ENCODE data around the gene NXPH3. TPM values are rescaled to one million over a fixed set of nuclear protein-coding genes. Genes with fewer than 3 reads are reported as not detected.

Gene NXPH3
- total and polyA plus RNA-seq, 5 experiments from 2014 or later, result not detected

- peaks cover 0 to 19% (median 3%) of the 10 kb centered on the region in 3 donors for H3K36me3 Mint-ChIP-seq
- H3K27ac Mint-ChIP-seq, result peak overlapping the region in 6 of 10 donors; percentile 26 to 69 (median 54)
- POLR2A ChIA-PET, result no interaction called here
- no peak for ATAC-seq
- H3K9me3 Mint-ChIP-seq, result no peaks in the 10 kb centered on the region
- peaks cover 0 to 9% (median 4%) of the 10 kb centered on the region in 4 donors for H3K4me1 Mint-ChIP-seq
- no peak for DNase-seq
- no peaks in the 10 kb centered on the region for H3K27me3 Mint-ChIP-seq
- no peak overlapping the region for H3K4me3 Mint-ChIP-seq
Observed at GRCh38 chr17:49588726-49589576, 13.3 kb downstream of the NXPH3 start.

GRCh38 chr17:49589577-49589927 is 13.9 kb downstream of the NXPH3 start:
- peaks cover 0 to 9% (median 4%) of the 10 kb centered on the region in 4 donors for H3K4me1 Mint-ChIP-seq
- ATAC-seq (no peak), DNase-seq (no peak)
- no peak overlapping the region for H3K4me3 Mint-ChIP-seq
- H3K27ac Mint-ChIP-seq, result peak overlapping the region in 5 of 10 donors; percentile 16 to 69 (median 51)
- POLR2A ChIA-PET, result no interaction called here
- H3K9me3 Mint-ChIP-seq, result no peaks in the 10 kb centered on the region
- peaks cover 0 to 22% (median 3%) of the 10 kb centered on the region in 3 donors for H3K36me3 Mint-ChIP-seq
- H3K27me3 Mint-ChIP-seq, result no peaks in the 10 kb centered on the region

GRCh38 chr17:49590874-49591273 is 15.2 kb downstream of the NXPH3 start:
- ATAC-seq, result no peak
- H3K36me3 Mint-ChIP-seq, result peaks cover 0 to 28% (median 3%) of the 10 kb centered on the region in 3 donors
- peak overlapping the region in 2 of 10 donors; percentile 32 to 37 for H3K27ac Mint-ChIP-seq
- no peaks in the 10 kb centered on the region for H3K27me3 Mint-ChIP-seq
- POLR2A ChIA-PET, result interaction anchor here (0.6 kb wide), 1 partner anchor 90 kb away, joined by 3 read pairs; no protein-coding TSS in a partner anchor
- H3K9me3 Mint-ChIP-seq, result no peaks in the 10 kb centered on the region
- no peak for DNase-seq
- peaks cover 0 to 9% (median 4%) of the 10 kb centered on the region in 4 donors for H3K4me1 Mint-ChIP-seq
- no peak overlapping the region for H3K4me3 Mint-ChIP-seq

- Mint-ChIP-seq H3K27me3 (no peaks in the 10 kb centered on the region), H3K27ac (peak overlapping the region in 1 of 10 donors; percentile 6), H3K36me3 (peaks cover 0 to 42% (median 5%) of the 10 kb centered on the region in 3 donors), H3K9me3 (no peaks in the 10 kb centered on the region), H3K4me3 (no peak overlapping the region), H3K4me1 (peaks cover 0 to 12% (median 2%) of the 10 kb centered on the region in 4 donors)
- ATAC-seq (no peak), DNase-seq (no peak)
- POLR2A ChIA-PET, result interaction anchor here (0.6 kb wide), 2 partner anchors 171 to 334 kb away, joined by 4 to 7 read pairs; no protein-coding TSS in a partner anchor
Observed at GRCh38 chr17:49592263-49592662, 16.6 kb downstream of the NXPH3 start.

DNA sequence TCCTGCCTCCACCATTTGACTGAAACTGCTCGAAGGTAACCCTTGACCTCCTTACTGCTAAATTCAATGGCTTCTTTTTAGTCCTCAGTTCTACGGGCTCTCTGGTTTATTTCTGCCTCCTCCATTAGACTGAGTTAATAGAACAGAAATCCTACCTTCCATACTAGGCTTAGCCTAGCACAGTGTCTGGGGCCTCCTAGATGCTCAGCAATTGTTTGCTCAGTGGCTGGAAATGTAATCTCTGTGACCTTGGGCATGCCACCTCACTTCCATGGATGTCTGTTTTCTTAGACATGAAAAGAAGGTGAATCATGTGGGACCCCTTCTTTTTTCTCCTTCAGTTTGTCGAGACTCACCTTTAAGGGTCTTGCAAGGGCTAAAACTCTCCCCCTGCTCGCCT is 19.7 kb downstream of the NXPH3 start:
- Mint-ChIP-seq H3K4me1 (peaks cover 0 to 9% (median 0%) of the 10 kb centered on the region in 4 donors), H3K9me3 (no peaks in the 10 kb centered on the region), H3K36me3 (peaks cover 0 to 71% (median 12%) of the 10 kb centered on the region in 3 donors), H3K27me3 (no peaks in the 10 kb centered on the region), H3K27ac (no peak overlapping the region), H3K4me3 (no peak overlapping the region)
- no peak for DNase-seq
- ATAC-seq, result no peak
- POLR2A ChIA-PET, result no interaction called here

DNA sequence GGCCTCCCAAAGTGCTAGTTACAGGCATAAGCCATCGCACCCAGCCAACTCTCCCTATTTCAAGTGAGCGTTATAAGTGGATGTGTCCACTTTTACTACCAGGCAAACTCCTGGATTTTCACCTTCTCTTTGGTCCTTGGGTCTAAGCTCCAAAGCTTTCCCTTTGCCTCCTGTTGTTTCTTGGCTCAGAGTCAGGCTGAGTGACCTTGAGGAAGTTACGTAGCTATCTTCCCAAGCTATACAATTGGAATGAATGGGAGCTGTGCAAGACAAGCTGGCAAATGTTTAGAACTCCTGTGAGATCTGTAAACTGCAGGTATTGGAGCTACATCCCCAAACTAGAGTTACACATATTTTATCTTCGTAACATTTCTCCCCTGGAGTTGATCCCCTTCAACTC is 20.3 kb downstream of the NXPH3 start:
- DNase-seq (no peak), ATAC-seq (no peak)
- peak overlapping the region in 1 of 10 donors; percentile 40 for H3K27ac Mint-ChIP-seq
- H3K9me3 Mint-ChIP-seq, result no peaks in the 10 kb centered on the region
- no peaks in the 10 kb centered on the region for H3K27me3 Mint-ChIP-seq
- POLR2A ChIA-PET, result interaction anchor here (0.6 kb wide), 1 partner anchor 89 kb away, joined by 4 read pairs; no protein-coding TSS in a partner anchor
- peaks cover 0 to 9% (median 0%) of the 10 kb centered on the region in 4 donors for H3K4me1 Mint-ChIP-seq
- H3K36me3 Mint-ChIP-seq, result peaks cover 0 to 75% (median 12%) of the 10 kb centered on the region in 3 donors
- no peak overlapping the region for H3K4me3 Mint-ChIP-seq

DNA sequence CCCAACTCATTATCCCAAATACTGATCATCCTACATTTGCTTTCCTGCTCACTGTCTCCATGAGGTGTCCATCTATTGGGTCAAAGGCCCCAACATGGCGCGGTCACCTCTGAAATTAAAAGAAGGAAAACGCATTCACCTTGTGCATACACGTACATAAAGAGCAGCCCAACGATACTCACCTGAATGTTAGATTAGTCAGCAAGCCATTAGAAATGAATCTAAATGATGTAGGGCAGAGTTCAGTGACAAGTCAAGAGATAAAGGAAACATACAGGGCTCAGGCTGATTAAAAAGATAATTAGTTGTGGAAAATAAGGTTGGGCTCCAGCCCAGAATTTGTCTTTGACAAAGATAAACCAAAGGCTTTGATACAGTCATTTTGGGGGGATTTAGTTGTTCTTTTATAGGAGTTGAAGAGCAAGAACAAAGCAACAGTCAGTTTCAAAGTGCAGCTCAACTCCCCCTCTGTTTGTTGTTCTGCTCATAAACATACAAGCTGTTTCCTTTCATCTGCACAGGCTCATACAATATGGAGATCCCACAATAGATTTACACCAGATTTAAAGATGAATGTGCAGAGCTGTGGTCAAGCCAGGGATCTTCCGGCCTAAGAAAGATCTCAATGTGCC is 21.1 kb downstream of the NXPH3 start:
- POLR2A ChIA-PET, result interaction anchor here (0.6 kb wide), 1 partner anchor 91 kb away, joined by 5 read pairs; no protein-coding TSS in a partner anchor
- H3K4me1 Mint-ChIP-seq, result peaks cover 0 to 9% (median 0%) of the 10 kb centered on the region in 4 donors
- H3K4me3 Mint-ChIP-seq, result no peak overlapping the region
- no peak for DNase-seq
- H3K27ac Mint-ChIP-seq, result peak overlapping the region in 1 of 10 donors; percentile 29
- no peaks in the 10 kb centered on the region for H3K9me3 Mint-ChIP-seq
- ATAC-seq, result no peak
- H3K36me3 Mint-ChIP-seq, result peaks cover 0 to 76% (median 16%) of the 10 kb centered on the region in 3 donors
- no peaks in the 10 kb centered on the region for H3K27me3 Mint-ChIP-seq

GRCh38 chr17:49597436-49597835 is 21.8 kb downstream of the NXPH3 start:
- no peak for ATAC-seq
- H3K27ac Mint-ChIP-seq, result peak overlapping the region in 2 of 10 donors; percentile 34
- POLR2A ChIA-PET, result no interaction called here
- H3K27me3 Mint-ChIP-seq, result no peaks in the 10 kb centered on the region
- peaks cover 0 to 81% (median 18%) of the 10 kb centered on the region in 3 donors for H3K36me3 Mint-ChIP-seq
- H3K9me3 Mint-ChIP-seq, result no peaks in the 10 kb centered on the region
- no peak overlapping the region for H3K4me3 Mint-ChIP-seq
- H3K4me1 Mint-ChIP-seq, result peaks cover 0 to 8% (median 0%) of the 10 kb centered on the region in 4 donors
- no peak for DNase-seq

DNA sequence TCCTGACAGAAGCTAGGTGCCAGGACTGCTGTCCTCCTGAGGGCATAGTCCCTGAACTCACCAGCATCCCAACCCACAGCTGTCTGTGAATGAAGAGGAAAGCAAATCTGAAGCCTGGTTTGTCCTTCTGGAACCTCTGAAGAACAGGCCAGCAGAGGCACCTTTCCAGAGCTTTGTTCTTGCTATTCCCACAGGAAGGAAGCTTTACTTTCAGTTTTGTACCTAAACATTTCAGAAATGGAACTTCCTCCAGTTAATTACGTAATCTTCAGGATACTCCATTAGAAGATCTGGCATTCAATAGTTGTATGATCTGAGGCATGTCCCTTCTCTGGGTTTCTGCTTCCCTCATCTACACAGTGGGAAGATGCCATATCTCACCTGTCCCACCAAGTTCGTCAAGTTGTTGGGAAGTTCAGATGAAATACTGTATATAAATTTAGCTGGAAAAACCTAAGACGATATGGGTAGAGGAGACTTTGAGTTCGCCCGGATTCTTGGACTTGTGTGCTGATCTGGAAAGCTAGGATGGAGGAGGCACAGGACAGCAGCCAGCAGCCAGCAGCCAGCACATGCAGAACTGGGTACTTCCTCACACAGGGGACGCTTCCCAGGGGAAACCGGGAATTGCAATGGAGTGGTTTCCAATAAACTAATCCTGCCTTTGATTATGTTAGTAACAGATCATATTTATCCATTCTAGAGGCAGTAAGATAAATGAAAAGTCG is 22.4 kb downstream of the NXPH3 start:
- Mint-ChIP-seq H3K9me3 (no peaks in the 10 kb centered on the region), H3K4me1 (peaks cover 0 to 8% (median 0%) of the 10 kb centered on the region in 4 donors), H3K4me3 (no peak overlapping the region), H3K27me3 (no peaks in the 10 kb centered on the region), H3K27ac (peak overlapping the region in 4 of 10 donors; percentile 25 to 77 (median 46)), H3K36me3 (peaks cover 0 to 81% (median 18%) of the 10 kb centered on the region in 3 donors)
- no peak for DNase-seq
- POLR2A ChIA-PET, result interaction anchor here (0.6 kb wide), 1 partner anchor 753 kb away, joined by 5 read pairs; no protein-coding TSS in a partner anchor
- ATAC-seq, result no peak

DNA sequence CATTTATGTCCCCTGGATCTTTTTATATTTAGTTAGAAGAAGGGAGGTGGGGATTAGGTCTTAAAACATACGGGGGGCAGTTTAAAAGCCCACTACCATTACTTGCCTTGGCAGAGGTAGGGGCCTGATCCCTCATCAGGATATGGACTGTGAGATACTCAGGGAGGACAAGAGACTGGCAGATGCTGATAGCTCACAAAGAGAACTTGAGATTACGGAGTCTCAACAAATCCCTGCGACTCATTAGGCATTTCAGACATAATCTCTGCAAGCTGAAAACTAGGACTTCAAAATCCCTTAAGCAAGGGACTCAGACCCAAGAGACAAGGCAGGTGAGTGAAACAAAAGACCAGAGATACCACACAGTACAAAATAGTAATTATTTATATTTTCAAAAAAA is 23.2 kb downstream of the NXPH3 start:
- H3K4me3 Mint-ChIP-seq, result no peak overlapping the region
- H3K4me1 Mint-ChIP-seq, result peaks cover 0 to 8% (median 0%) of the 10 kb centered on the region in 4 donors
- DNase-seq (no peak), ATAC-seq (no peak)
- no peaks in the 10 kb centered on the region for H3K9me3 Mint-ChIP-seq
- H3K36me3 Mint-ChIP-seq, result peaks cover 0 to 89% (median 19%) of the 10 kb centered on the region in 3 donors
- no peaks in the 10 kb centered on the region for H3K27me3 Mint-ChIP-seq
- POLR2A ChIA-PET, result interaction anchor here (0.6 kb wide), 1 partner anchor 754 kb away, joined by 5 read pairs; no protein-coding TSS in a partner anchor
- H3K27ac Mint-ChIP-seq, result peak overlapping the region in 2 of 10 donors; percentile 48 to 65

DNA sequence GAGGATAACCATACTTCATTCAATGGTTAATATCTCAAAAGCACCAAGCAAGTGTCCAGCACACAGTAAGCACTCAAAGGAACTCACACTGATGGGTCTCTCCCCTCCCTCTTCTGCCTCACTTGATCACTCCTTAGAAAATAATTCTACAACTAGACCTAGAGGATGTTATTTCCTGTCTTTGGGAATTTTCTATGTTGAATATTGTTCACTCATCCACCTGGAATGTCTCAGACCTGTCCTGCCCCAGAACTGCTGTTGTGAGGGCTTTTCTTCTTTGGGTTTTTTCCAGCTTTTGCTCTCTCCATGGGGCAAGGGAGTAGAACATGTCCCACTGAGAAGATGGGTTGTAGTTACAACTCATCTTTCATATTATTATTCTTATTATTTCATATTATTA is 25.3 kb downstream of the NXPH3 start:
- ATAC-seq (no peak), DNase-seq (no peak)
- H3K27ac Mint-ChIP-seq, result peak overlapping the region in 1 of 10 donors; percentile 77
- no peaks in the 10 kb centered on the region for H3K27me3 Mint-ChIP-seq
- H3K4me3 Mint-ChIP-seq, result no peak overlapping the region
- POLR2A ChIA-PET, result no interaction called here
- peaks cover 0 to 98% (median 25%) of the 10 kb centered on the region in 3 donors for H3K36me3 Mint-ChIP-seq
- peaks cover 0 to 8% (median 0%) of the 10 kb centered on the region in 4 donors for H3K4me1 Mint-ChIP-seq
- no peaks in the 10 kb centered on the region for H3K9me3 Mint-ChIP-seq

- Mint-ChIP-seq H3K27ac (peak overlapping the region in 7 of 10 donors; percentile 4 to 83 (median 47)), H3K9me3 (no peaks in the 10 kb centered on the region), H3K27me3 (no peaks in the 10 kb centered on the region), H3K36me3 (peaks cover 0 to 97% (median 31%) of the 10 kb centered on the region in 3 donors), H3K4me1 (peaks cover 0 to 3% (median 0%) of the 10 kb centered on the region in 4 donors), H3K4me3 (no peak overlapping the region)
- ATAC-seq (no peak), DNase-seq (no peak)
- POLR2A ChIA-PET, result no interaction called here
Observed at GRCh38 chr17:49602783-49603182, 27.1 kb downstream of the NXPH3 start.
